LNCaP clone FGC (cell line): Measurements from ENCODE around the gene GAS2.

Experiments
- DNase-seq: peaks from one replicate; pipeline ENCODE4 v3.0.0-alpha.2; 2011; ENCODE audit warnings: low read depth
- H3K4me3 ChIP-seq: 2 replicates; pipeline ENCODE4 v1.5.1; 2011; ENCODE audit warnings: mild to moderate bottlenecking, low read depth, low read length, control low read depth
- CTCF ChIP-seq: IDR thresholded peaks from 2 replicates; pipeline ENCODE4 v1.5.1; 2012; ENCODE audit warnings: mild to moderate bottlenecking; ENCODE audit not compliant: control insufficient read depth, insufficient read depth; ENCODE audit errors: extremely low read depth

The GAS2 gene

GRCh38 chr11:22733475-22734248, 67.3 kb downstream of the GAS2 start:
- no peak for TF ChIP-seq CTCF
- DNase-seq, result no peak
- H3K4me3 ChIP-seq, result no peak overlapping the region

- TF ChIP-seq CTCF, result no peak
- no peak for DNase-seq
- no peak overlapping the region for H3K4me3 ChIP-seq
These were observed 68.4 kb downstream of the GAS2 start for GRCh38 chr11:22734628-22735345.

- no peak overlapping the region for H3K4me3 ChIP-seq
- no peak for TF ChIP-seq CTCF
- DNase-seq, result no peak
These were observed 75.8 kb downstream of the GAS2 start for GRCh38 chr11:22742157-22742613.

- DNase-seq, result no peak
- TF ChIP-seq CTCF, result no peak
- H3K4me3 ChIP-seq, result no peak overlapping the region
These were observed 83.1 kb downstream of the GAS2 start for GRCh38 chr11:22749536-22749935.

GRCh38 chr11:22752908-22753310, 86.5 kb downstream of the GAS2 start:
- H3K4me3 ChIP-seq, result no peak overlapping the region
- TF ChIP-seq CTCF, result no peak
- no peak for DNase-seq

GRCh38 chr11:22753416-22753815, 87.0 kb downstream of the GAS2 start:
- no peak for TF ChIP-seq CTCF
- no peak for DNase-seq

GRCh38 chr11:22761066-22761465, 94.7 kb downstream of the GAS2 start:
- H3K4me3 ChIP-seq, result no peak overlapping the region
- TF ChIP-seq CTCF, result no peak
- DNase-seq, result no peak

More at GRCh38 chr11:22753416-22753815, 87.0 kb downstream of the GAS2 start:
- H3K4me3 ChIP-seq, result no peak overlapping the region
